Measurements from ENCODE around the gene NCKAP5L. TPM values are rescaled to one million over a fixed set of nuclear protein-coding genes. Genes with fewer than 3 reads are reported as not detected.
A peak's percentile ranks its signal among the peaks of the same experiment; 100 is the strongest.

The NCKAP5L gene
- total and polyA plus RNA-seq, 9 of the 15 experiments (the other 6 are each of a cell fraction or from before 2014, with no cell fraction given): 0.01 to 14.4 (median 3.7) TPM

DNA sequence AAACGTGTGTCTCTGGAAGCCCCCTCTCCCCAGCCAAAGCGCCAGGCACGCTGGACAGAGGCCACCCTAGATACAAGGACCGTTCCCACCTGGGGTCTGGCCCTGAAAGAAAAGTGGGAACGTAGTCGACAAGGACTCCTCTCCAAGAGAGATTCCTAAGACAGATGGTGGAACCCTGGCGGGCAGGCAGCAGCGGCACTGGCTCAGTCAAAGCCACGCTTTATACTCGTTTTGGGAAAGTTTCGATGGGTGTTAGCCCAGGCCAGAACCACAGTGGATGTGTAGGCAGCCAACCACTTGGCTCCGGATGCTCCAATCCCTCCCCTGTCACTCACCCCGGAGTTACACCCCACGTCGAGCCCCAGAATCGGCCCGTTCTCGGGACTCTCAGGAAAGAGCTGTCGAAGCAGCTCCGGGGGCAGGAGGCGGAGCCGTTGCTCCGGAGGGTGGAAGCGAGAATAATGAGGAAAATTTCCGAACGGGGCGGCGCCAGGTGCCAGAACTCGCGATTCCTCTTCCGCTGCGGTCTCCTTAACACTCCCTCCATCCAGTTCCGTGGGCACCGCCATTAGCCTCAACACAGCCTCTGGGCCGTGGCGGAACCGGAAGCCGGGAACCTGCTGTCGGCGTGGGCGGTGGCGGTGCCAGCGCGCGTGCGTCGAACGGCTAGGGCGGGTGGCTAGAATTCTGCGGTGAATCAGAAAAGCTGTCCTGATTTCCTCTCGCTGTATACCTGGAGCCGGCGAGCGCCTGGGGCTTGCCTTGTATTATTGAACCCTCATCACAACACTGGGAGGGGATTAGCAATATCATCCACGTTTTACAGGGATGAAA is 14.5 kb upstream of the NCKAP5L start, which contains the start of gene BCDIN3D (continued):
- peak; percentile 21; the same call in 1 of the 2 replicates for TF ChIP-seq SMARCE1 (IDR thresholded peaks at IDR 0.05)
- TF ChIP-seq POLR2AphosphoS5 (IDR thresholded peaks at IDR 0.05; ENCODE audit: control insufficient read depth, insufficient read depth, low read depth, low read length): peak; percentile 78; the same call in 1 of the 2 replicates
- TF ChIP-seq SNRNP70 (optimal IDR thresholded peaks at IDR 0.05; ENCODE audit: low read depth, low read length): no peak
- peak; percentile 61; the same call in 1 of the 2 replicates for TF ChIP-seq MIER1 (IDR thresholded peaks at IDR 0.05; ENCODE audit: low read depth)
- TF ChIP-seq, protein P1, sequence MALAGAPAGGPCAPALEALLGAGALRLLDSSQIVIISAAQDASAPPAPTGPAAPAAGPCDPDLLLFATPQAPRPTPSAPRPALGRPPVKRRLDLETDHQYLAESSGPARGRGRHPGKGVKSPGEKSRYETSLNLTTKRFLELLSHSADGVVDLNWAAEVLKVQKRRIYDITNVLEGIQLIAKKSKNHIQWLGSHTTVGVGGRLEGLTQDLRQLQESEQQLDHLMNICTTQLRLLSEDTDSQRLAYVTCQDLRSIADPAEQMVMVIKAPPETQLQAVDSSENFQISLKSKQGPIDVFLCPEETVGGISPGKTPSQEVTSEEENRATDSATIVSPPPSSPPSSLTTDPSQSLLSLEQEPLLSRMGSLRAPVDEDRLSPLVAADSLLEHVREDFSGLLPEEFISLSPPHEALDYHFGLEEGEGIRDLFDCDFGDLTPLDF (CRISPR knock-in tag; IDR thresholded peaks at IDR 0.05): peak; percentile 60; the same call in 1 of the 2 replicates
- TF ChIP-seq LCOR (CRISPR knock-in tag; IDR thresholded peaks at IDR 0.05): peak; percentile 57; the same call in 1 of the 2 replicates
- TF ChIP-seq, protein P2, sequence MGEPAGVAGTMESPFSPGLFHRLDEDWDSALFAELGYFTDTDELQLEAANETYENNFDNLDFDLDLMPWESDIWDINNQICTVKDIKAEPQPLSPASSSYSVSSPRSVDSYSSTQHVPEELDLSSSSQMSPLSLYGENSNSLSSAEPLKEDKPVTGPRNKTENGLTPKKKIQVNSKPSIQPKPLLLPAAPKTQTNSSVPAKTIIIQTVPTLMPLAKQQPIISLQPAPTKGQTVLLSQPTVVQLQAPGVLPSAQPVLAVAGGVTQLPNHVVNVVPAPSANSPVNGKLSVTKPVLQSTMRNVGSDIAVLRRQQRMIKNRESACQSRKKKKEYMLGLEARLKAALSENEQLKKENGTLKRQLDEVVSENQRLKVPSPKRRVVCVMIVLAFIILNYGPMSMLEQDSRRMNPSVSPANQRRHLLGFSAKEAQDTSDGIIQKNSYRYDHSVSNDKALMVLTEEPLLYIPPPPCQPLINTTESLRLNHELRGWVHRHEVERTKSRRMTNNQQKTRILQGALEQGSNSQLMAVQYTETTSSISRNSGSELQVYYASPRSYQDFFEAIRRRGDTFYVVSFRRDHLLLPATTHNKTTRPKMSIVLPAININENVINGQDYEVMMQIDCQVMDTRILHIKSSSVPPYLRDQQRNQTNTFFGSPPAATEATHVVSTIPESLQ (CRISPR knock-in tag; IDR thresholded peaks at IDR 0.05): peak; percentile 78; the same call in 1 of the 2 replicates
- TF ChIP-seq, protein P3, sequence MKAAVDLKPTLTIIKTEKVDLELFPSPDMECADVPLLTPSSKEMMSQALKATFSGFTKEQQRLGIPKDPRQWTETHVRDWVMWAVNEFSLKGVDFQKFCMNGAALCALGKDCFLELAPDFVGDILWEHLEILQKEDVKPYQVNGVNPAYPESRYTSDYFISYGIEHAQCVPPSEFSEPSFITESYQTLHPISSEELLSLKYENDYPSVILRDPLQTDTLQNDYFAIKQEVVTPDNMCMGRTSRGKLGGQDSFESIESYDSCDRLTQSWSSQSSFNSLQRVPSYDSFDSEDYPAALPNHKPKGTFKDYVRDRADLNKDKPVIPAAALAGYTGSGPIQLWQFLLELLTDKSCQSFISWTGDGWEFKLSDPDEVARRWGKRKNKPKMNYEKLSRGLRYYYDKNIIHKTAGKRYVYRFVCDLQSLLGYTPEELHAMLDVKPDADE (conservative IDR thresholded peaks at IDR 0.05; ENCODE audit: control insufficient read depth, low read depth, low read length): peak; percentile 34; the same call in 1 of the 2 replicates
- no peak for TF ChIP-seq PCBP2 (IDR thresholded peaks at IDR 0.05; ENCODE audit: low read depth, low read length, poor library complexity, severe bottlenecking)
- TF ChIP-seq, protein P4, sequence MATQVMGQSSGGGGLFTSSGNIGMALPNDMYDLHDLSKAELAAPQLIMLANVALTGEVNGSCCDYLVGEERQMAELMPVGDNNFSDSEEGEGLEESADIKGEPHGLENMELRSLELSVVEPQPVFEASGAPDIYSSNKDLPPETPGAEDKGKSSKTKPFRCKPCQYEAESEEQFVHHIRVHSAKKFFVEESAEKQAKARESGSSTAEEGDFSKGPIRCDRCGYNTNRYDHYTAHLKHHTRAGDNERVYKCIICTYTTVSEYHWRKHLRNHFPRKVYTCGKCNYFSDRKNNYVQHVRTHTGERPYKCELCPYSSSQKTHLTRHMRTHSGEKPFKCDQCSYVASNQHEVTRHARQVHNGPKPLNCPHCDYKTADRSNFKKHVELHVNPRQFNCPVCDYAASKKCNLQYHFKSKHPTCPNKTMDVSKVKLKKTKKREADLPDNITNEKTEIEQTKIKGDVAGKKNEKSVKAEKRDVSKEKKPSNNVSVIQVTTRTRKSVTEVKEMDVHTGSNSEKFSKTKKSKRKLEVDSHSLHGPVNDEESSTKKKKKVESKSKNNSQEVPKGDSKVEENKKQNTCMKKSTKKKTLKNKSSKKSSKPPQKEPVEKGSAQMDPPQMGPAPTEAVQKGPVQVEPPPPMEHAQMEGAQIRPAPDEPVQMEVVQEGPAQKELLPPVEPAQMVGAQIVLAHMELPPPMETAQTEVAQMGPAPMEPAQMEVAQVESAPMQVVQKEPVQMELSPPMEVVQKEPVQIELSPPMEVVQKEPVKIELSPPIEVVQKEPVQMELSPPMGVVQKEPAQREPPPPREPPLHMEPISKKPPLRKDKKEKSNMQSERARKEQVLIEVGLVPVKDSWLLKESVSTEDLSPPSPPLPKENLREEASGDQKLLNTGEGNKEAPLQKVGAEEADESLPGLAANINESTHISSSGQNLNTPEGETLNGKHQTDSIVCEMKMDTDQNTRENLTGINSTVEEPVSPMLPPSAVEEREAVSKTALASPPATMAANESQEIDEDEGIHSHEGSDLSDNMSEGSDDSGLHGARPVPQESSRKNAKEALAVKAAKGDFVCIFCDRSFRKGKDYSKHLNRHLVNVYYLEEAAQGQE (IDR thresholded peaks at IDR 0.05; ENCODE audit: borderline replicate concordance): peak; percentile 64
- TF ChIP-seq, protein P4 (CRISPR knock-in tag; IDR thresholded peaks at IDR 0.05; ENCODE audit: low read depth): no peak
- no peak for TF ChIP-seq RBM15 (IDR thresholded peaks at IDR 0.05; ENCODE audit: insufficient read depth, low read length)
- TF ChIP-seq FOXM1 (IDR thresholded peaks at IDR 0.05; ENCODE audit: low read depth): no peak
- 0 out of 2 replicates have a peak, but pooled peaks have one; percentile 76 for TF ChIP-seq FOXM1 (CRISPR knock-in tag; IDR thresholded peaks at IDR 0.05; ENCODE audit: low read depth)

Data from K562 (cell line).